CD14-positive monocyte (primary cell): ENCODE measurements around the gene ADAMTSL3. TPM values are rescaled to one million over a fixed set of nuclear protein-coding genes. Genes with fewer than 3 reads are reported as not detected.

ENCODE experiments used
- DNase-seq, 3 donors: peaks; one replicate each; pipeline ENCODE4 v3.0.0-alpha.2; 2011 to 2022
- H2AFZ ChIP-seq: 2 replicates; pipeline ENCODE4 v1.6.0; 2012; ENCODE audit warnings: mild to moderate bottlenecking, low read depth, low read length, inconsistent platforms; ENCODE audit not compliant: insufficient read depth, poor library complexity, severe bottlenecking
- H3K27ac ChIP-seq, 2 donors: 1 replicate in 1 of 2; 2 replicates in 1 of 2; pipeline ENCODE4 v1.5.1; 2012 to 2013; ENCODE audit warnings: low read length in 2 of 2, control low read depth in 1 of 2, inconsistent platforms in 1 of 2, low read depth in 1 of 2, mild to moderate bottlenecking in 1 of 2
- H3K27me3 ChIP-seq, 2 donors: one replicate each; pipeline versions ENCODE4 v1.6.0 to v1.6.1; 2011 to 2013; ENCODE audit warnings: low read length in 2 of 2; ENCODE audit not compliant: control insufficient read depth in 2 of 2, insufficient read depth in 2 of 2
- H3K36me3 ChIP-seq, 2 donors: replicated peaks in 1 of 2; 1 replicate in 1 of 2; 2 replicates in 1 of 2; pipeline versions ENCODE4 v1.5.1 to v1.6.1; 2012 to 2013; ENCODE audit warnings: low read length in 2 of 2, control low read depth in 1 of 2, inconsistent platforms in 1 of 2, mild to moderate bottlenecking in 1 of 2; ENCODE audit not compliant: insufficient read depth in 2 of 2, control insufficient read depth in 1 of 2
- H3K4me1 ChIP-seq, 2 donors: 1 replicate in 1 of 2; 2 replicates in 1 of 2; pipeline versions ENCODE4 v1.5.1 to v1.6.1; 2012 to 2013; ENCODE audit warnings: low read length in 2 of 2, control low read depth in 1 of 2, inconsistent platforms in 1 of 2, mild to moderate bottlenecking in 1 of 2, moderate library complexity in 1 of 2; ENCODE audit not compliant: insufficient read depth in 2 of 2, control insufficient read depth in 1 of 2
- H3K4me2 ChIP-seq: replicated peaks from 2 replicates; pipeline ENCODE3; 2012; ENCODE audit warnings: low read length, moderate library complexity, mild to moderate bottlenecking; ENCODE audit not compliant: poor library complexity, severe bottlenecking; ENCODE audit errors: extremely low read depth
- H3K4me3 ChIP-seq, 3 experiments: fragments of 200-600 bp in 1 of 3; sonication (generic) in 1 of 3; replicated peaks in 1 of 3; 1 replicate in 2 of 3; 2 replicates in 1 of 3; pipeline ENCODE4 v1.5.1; 2011 to 2013; ENCODE audit warnings: low read length in 3 of 3, mild to moderate bottlenecking in 3 of 3, control low read depth in 2 of 3, low read depth in 2 of 3, inconsistent platforms in 1 of 3, moderate library complexity in 1 of 3
- H3K79me2 ChIP-seq: 2 replicates; pipeline ENCODE4 v1.6.0; 2012; ENCODE audit warnings: mild to moderate bottlenecking, control low read depth, inconsistent platforms, low read length, moderate library complexity; ENCODE audit not compliant: insufficient read depth
- H3K9ac ChIP-seq: 2 replicates; pipeline ENCODE4 v1.6.0; 2017; ENCODE audit warnings: low read length, mild to moderate bottlenecking; ENCODE audit not compliant: insufficient read depth, poor library complexity, severe bottlenecking
- H3K9me3 ChIP-seq, 2 donors: replicated peaks in 1 of 2; 1 replicate in 1 of 2; 2 replicates in 1 of 2; pipeline versions ENCODE4 v1.5.1 to v1.6.1; 2012 to 2013; ENCODE audit warnings: low read length in 2 of 2, control low read depth in 1 of 2; ENCODE audit not compliant: control insufficient read depth in 1 of 2, insufficient read depth in 1 of 2
- H4K20me1 ChIP-seq: 2 replicates; pipeline ENCODE4 v1.6.0; 2012; ENCODE audit warnings: mild to moderate bottlenecking, low read length, control low read depth, moderate library complexity; ENCODE audit not compliant: insufficient read depth
- H3K27ac Mint-ChIP-seq, 7 donors: one replicate each; pipeline ENCODE4 v1.8.0; 2020; ENCODE audit warnings: mild to moderate bottlenecking in 7 of 7, mixed read lengths in 7 of 7, moderate library complexity in 6 of 7, inconsistent platforms in 2 of 7
- H3K27me3 Mint-ChIP-seq, 3 donors: one replicate each; pipeline ENCODE4 v1.8.0; 2021 to 2022; ENCODE audit warnings: low read depth in 3 of 3, mild to moderate bottlenecking in 3 of 3, mixed read lengths in 3 of 3, moderate library complexity in 3 of 3, inconsistent platforms in 1 of 3
- H3K36me3 Mint-ChIP-seq, 2 donors: one replicate each; pipeline ENCODE4 v1.8.0; 2020; ENCODE audit warnings: mixed read lengths in 2 of 2, inconsistent platforms in 1 of 2, mild to moderate bottlenecking in 1 of 2
- H3K4me1 Mint-ChIP-seq: one replicate; pipeline ENCODE4 v1.8.0; 2020; ENCODE audit warnings: mild to moderate bottlenecking, mixed read lengths
- H3K4me3 Mint-ChIP-seq, 2 donors: one replicate each; pipeline ENCODE4 v1.8.0; 2020; ENCODE audit warnings: mild to moderate bottlenecking in 2 of 2, mixed read lengths in 2 of 2, moderate library complexity in 1 of 2
- H3K9me3 Mint-ChIP-seq, 7 donors: one replicate each; pipeline ENCODE4 v1.8.0; 2020 to 2022; ENCODE audit warnings: mixed read lengths in 7 of 7, mild to moderate bottlenecking in 6 of 7, moderate library complexity in 6 of 7, inconsistent platforms in 2 of 7
- CTCF ChIP-seq: fragments of 200-600 bp; IDR thresholded peaks from one replicate; pipeline ENCODE4 v1.8.0; 2022; ENCODE audit warnings: antibody characterized with exemption, mild to moderate bottlenecking
- WGBS: methylation state at CpG from one replicate; pipeline ENCODE4 v1.1.5; 2013; ENCODE audit warnings: missing lambda C conversion rate; ENCODE audit not compliant: insufficient coverage; 5-methylcytosine and 5-hydroxymethylcytosine counted together
- intact Hi-C, 2 donors: fragments of 100-400 bp; cut with micrococcal nuclease; formaldehyde crosslinking; loops; one replicate each; pipeline versions ENCODE4 v1.15.0 to v1.15.1; 2023
- polyA plus RNA-seq, 3 donors: library from polyadenylated mRNA; depleted of rRNA in 1 of 3; unstranded in 2 of 3; stranded (reverse) in 1 of 3; fragments of 300-500 nt in 2 of 3; fragments of >200 nt in 1 of 3; fragmentation: Illumina TruSeq in 2 of 3; gene quantifications; 1 replicate in 2 of 3; 2 replicates in 1 of 3; pipeline ENCODE4 v1.2.3, GENCODE V29; 2012 to 2021

ADAMTSL3 gene
- polyA plus RNA-seq, 3 donors = not detected

GRCh38 chr15:83682476-83683088, 28.7 kb downstream of the ADAMTSL3 start:
- Histone ChIP-seq H3K4me2 (no peak overlapping the region), H3K4me1 (no peaks in the 10 kb centered on the region), H3K27ac (no peak overlapping the region), H3K9me3 (peaks cover 0 to 3% of the 10 kb centered on the region in 2 donors), H3K9ac (no peak overlapping the region), H3K4me3 (no peak overlapping the region), H4K20me1 (no peaks in the 10 kb centered on the region), H3K79me2 (no peaks in the 10 kb centered on the region), H3K27me3 (no peaks in the 10 kb centered on the region), H3K36me3 (no peaks in the 10 kb centered on the region), H2AFZ (no peak overlapping the region)
- no CpG with 5 or more reads among the region's 3 CpGs for WGBS
- H3K9me3 Mint-ChIP-seq = peaks cover 0 to 10% (median 4%) of the 10 kb centered on the region in 7 donors
- H3K4me3 Mint-ChIP-seq = no peak overlapping the region
- intact Hi-C loops = no loop called here
- H3K36me3 Mint-ChIP-seq = no peaks in the 10 kb centered on the region
- TF ChIP-seq CTCF = no peak
- H3K27me3 Mint-ChIP-seq = peaks cover 0 to 5% (median 0%) of the 10 kb centered on the region in 3 donors
- DNase-seq = no peak
- H3K27ac Mint-ChIP-seq = no peak overlapping the region
- no peaks in the 10 kb centered on the region for H3K4me1 Mint-ChIP-seq

- H3K27ac Mint-ChIP-seq = no peak overlapping the region
- Histone ChIP-seq H4K20me1 (no peaks in the 10 kb centered on the region), H3K4me2 (no peak overlapping the region), H3K27ac (no peak overlapping the region), H3K27me3 (no peaks in the 10 kb centered on the region), H3K9me3 (peaks cover 0 to 3% of the 10 kb centered on the region in 2 donors), H3K4me1 (no peaks in the 10 kb centered on the region), H3K9ac (no peak overlapping the region), H2AFZ (no peak overlapping the region), H3K4me3 (no peak overlapping the region), H3K79me2 (no peaks in the 10 kb centered on the region), H3K36me3 (no peaks in the 10 kb centered on the region)
- DNase-seq = no peak
- H3K9me3 Mint-ChIP-seq = peaks cover 0 to 8% (median 3%) of the 10 kb centered on the region in 7 donors
- H3K4me1 Mint-ChIP-seq = no peaks in the 10 kb centered on the region
- no peak for TF ChIP-seq CTCF
- H3K36me3 Mint-ChIP-seq = no peaks in the 10 kb centered on the region
- no peak overlapping the region for H3K4me3 Mint-ChIP-seq
- H3K27me3 Mint-ChIP-seq = peaks cover 0 to 4% (median 2%) of the 10 kb centered on the region in 3 donors
- intact Hi-C loops = no loop called here
- 90% methylated on average over 4 of the region's 9 CpGs for WGBS
These were observed 32.0 kb downstream of the ADAMTSL3 start for GRCh38 chr15:83685916-83686332.
